Measurements from ENCODE around the gene SCAMP2.

SCAMP2 gene

GRCh38 chr15:74838137-74838516 lies 35.0 kb downstream of the SCAMP2 start:
- DNase-seq (ENCODE audit: extremely low spot score), result no peak
- CTCF ChIA-PET, result interaction anchor here (1.0 kb wide), 1 partner anchor 63 kb away, joined by 7 read pairs; no protein-coding TSS in a partner anchor
- POLR2A ChIA-PET, result interaction anchor here (1.9 kb wide), 1 partner anchor 68 kb away, joined by 5 read pairs; the partner anchor contains the start of gene FAM219B
- TF ChIP-seq FOXM1 (IDR thresholded peaks at IDR 0.05; ENCODE audit: borderline replicate concordance) (no peak), SUZ12 (IDR thresholded peaks at IDR 0.05) (no peak), FOXK2 (IDR thresholded peaks at IDR 0.05) (no peak), NFRKB (IDR thresholded peaks at IDR 0.05) (no peak), CTBP1 (IDR thresholded peaks at IDR 0.05; ENCODE audit: borderline replicate concordance) (no peak), HDGF (IDR thresholded peaks at IDR 0.05; ENCODE audit: borderline replicate concordance) (no peak), ELF4 (IDR thresholded peaks at IDR 0.05) (no peak), L3MBTL2 (conservative IDR thresholded peaks at IDR 0.05) (no peak), ZNF384 (IDR thresholded peaks at IDR 0.05) (no peak), FOXA1 (IDR thresholded peaks at IDR 0.05) (no peak), BHLHE40 (IDR thresholded peaks at IDR 0.05; ENCODE audit: borderline replicate concordance) (no peak), PKNOX1 (IDR thresholded peaks at IDR 0.05) (no peak), TARDBP (IDR thresholded peaks at IDR 0.05) (no peak), LEF1 (IDR thresholded peaks at IDR 0.05; ENCODE audit: borderline replicate concordance) (no peak), ARNT (IDR thresholded peaks at IDR 0.05) (no peak), SP1 (IDR thresholded peaks at IDR 0.05) (no peak)

- TF ChIP-seq HDGF (IDR thresholded peaks at IDR 0.05; ENCODE audit: borderline replicate concordance) (no peak), NFRKB (IDR thresholded peaks at IDR 0.05) (no peak), FOXK2 (IDR thresholded peaks at IDR 0.05) (no peak), ELF4 (IDR thresholded peaks at IDR 0.05) (no peak), TARDBP (IDR thresholded peaks at IDR 0.05) (no peak), CTBP1 (IDR thresholded peaks at IDR 0.05; ENCODE audit: borderline replicate concordance) (no peak), ZNF384 (IDR thresholded peaks at IDR 0.05) (no peak), SUZ12 (IDR thresholded peaks at IDR 0.05) (no peak), PKNOX1 (IDR thresholded peaks at IDR 0.05) (no peak), ARNT (IDR thresholded peaks at IDR 0.05) (no peak)
- DNase-seq (ENCODE audit: extremely low spot score), result no peak
- CTCF ChIA-PET, result interaction anchor here (1.0 kb wide), 1 partner anchor 64 kb away, joined by 7 read pairs; no protein-coding TSS in a partner anchor
- POLR2A ChIA-PET, result interaction anchor here (0.9 to 1.9 kb wide), 2 partner anchors 52 to 69 kb away, joined by 3 to 5 read pairs; partner anchors contain the start of genes FAM219B and MPI
These were observed 35.6 kb downstream of the SCAMP2 start for GRCh38 chr15:74837482-74838136.

GRCh38 chr15:74836846-74837245 lies 36.3 kb downstream of the SCAMP2 start:
- no peak for DNase-seq (ENCODE audit: extremely low spot score)
- TF ChIP-seq SP1 (IDR thresholded peaks at IDR 0.05) (no peak), TARDBP (IDR thresholded peaks at IDR 0.05) (no peak), ARNT (IDR thresholded peaks at IDR 0.05) (no peak), ZNF384 (IDR thresholded peaks at IDR 0.05) (no peak), L3MBTL2 (conservative IDR thresholded peaks at IDR 0.05) (no peak), CTBP1 (IDR thresholded peaks at IDR 0.05; ENCODE audit: borderline replicate concordance) (no peak), FOXM1 (IDR thresholded peaks at IDR 0.05; ENCODE audit: borderline replicate concordance) (no peak), FOXA1 (IDR thresholded peaks at IDR 0.05) (no peak), SUZ12 (IDR thresholded peaks at IDR 0.05) (no peak), PKNOX1 (IDR thresholded peaks at IDR 0.05) (no peak), NFRKB (IDR thresholded peaks at IDR 0.05) (no peak), FOXK2 (IDR thresholded peaks at IDR 0.05) (no peak)
- ChIA-PET POLR2A (interaction anchor here (0.9 to 1.9 kb wide), 2 partner anchors 53 to 70 kb away, joined by 3 to 5 read pairs; partner anchors contain the start of genes FAM219B and MPI), CTCF (interaction anchor here (1.2 kb wide), 1 partner anchor 68 kb away, joined by 4 read pairs; no protein-coding TSS in a partner anchor)

GRCh38 chr15:74835312-74835823 lies 37.8 kb downstream of the SCAMP2 start:
- peak; percentile 89 for DNase-seq (ENCODE audit: extremely low spot score)
- TF ChIP-seq PKNOX1 (IDR thresholded peaks at IDR 0.05) (0 out of 2 replicates have a peak, but pooled peaks have one; percentile 16), HDGF (IDR thresholded peaks at IDR 0.05; ENCODE audit: borderline replicate concordance) (no peak), BHLHE40 (IDR thresholded peaks at IDR 0.05; ENCODE audit: borderline replicate concordance) (no peak)
- ChIA-PET CTCF (interaction anchor here (0.5 to 1.2 kb wide), 7 partner anchors 8 to 131 kb away, joined by 3 to 5 read pairs (median 3); no protein-coding TSS in a partner anchor), POLR2A (interaction anchor here (1.0 kb wide), 1 partner anchor 160 kb away, joined by 3 read pairs; the partner anchor contains the start of gene SCAMP5)

- ChIA-PET POLR2A (interaction anchor here (1.2 kb wide), 1 partner anchor 9 kb away, joined by 5 read pairs; no protein-coding TSS in a partner anchor), CTCF (interaction anchor here (0.5 to 1.3 kb wide), 6 partner anchors 9 to 78 kb away, joined by 4 to 6 read pairs (median 4); partner anchors contain the start of gene ULK3)
- DNase-seq (ENCODE audit: extremely low spot score), result no peak
- TF ChIP-seq FOXK2 (IDR thresholded peaks at IDR 0.05) (no peak), BHLHE40 (IDR thresholded peaks at IDR 0.05; ENCODE audit: borderline replicate concordance) (no peak), PKNOX1 (IDR thresholded peaks at IDR 0.05) (no peak), FOXA1 (IDR thresholded peaks at IDR 0.05) (no peak), FOXM1 (IDR thresholded peaks at IDR 0.05; ENCODE audit: borderline replicate concordance) (no peak), ELF4 (IDR thresholded peaks at IDR 0.05) (no peak), SP1 (IDR thresholded peaks at IDR 0.05) (no peak), SUZ12 (IDR thresholded peaks at IDR 0.05) (no peak), ZNF384 (IDR thresholded peaks at IDR 0.05) (no peak), TARDBP (IDR thresholded peaks at IDR 0.05) (no peak), L3MBTL2 (conservative IDR thresholded peaks at IDR 0.05) (no peak), CTBP1 (IDR thresholded peaks at IDR 0.05; ENCODE audit: borderline replicate concordance) (no peak), LEF1 (IDR thresholded peaks at IDR 0.05; ENCODE audit: borderline replicate concordance) (no peak), ARNT (IDR thresholded peaks at IDR 0.05) (no peak), NFRKB (IDR thresholded peaks at IDR 0.05) (no peak), HDGF (IDR thresholded peaks at IDR 0.05; ENCODE audit: borderline replicate concordance) (no peak)
These were observed 39.6 kb downstream of the SCAMP2 start for GRCh38 chr15:74833376-74834107.

All from HEK293T (cell line).